Ovary (tissue), 10 donors: Measurements from ENCODE around the gene SEC24D. TPM values are rescaled to one million over a fixed set of nuclear protein-coding genes. Genes with fewer than 3 reads are reported as not detected.

Source experiments
- DNase-seq, 5 donors: peaks; one replicate each; pipeline ENCODE4 v3.0.0-alpha.2; 2019 to 2020
- H3K27ac ChIP-seq, 2 donors: fragments of 200-600 bp; one replicate each; pipeline versions ENCODE4 v1.5.1 to v1.8.0; 2019 to 2022
- H3K27me3 ChIP-seq: fragments of 200-600 bp; one replicate; pipeline ENCODE4 v1.8.0; 2022
- H3K36me3 ChIP-seq: fragments of 200-600 bp; sonication (generic); one replicate; pipeline ENCODE4 v1.5.1; 2019
- H3K4me1 ChIP-seq: one replicate; pipeline ENCODE4 v1.8.1; 2013; ENCODE audit warnings: mild to moderate bottlenecking, moderate library complexity; ENCODE audit not compliant: insufficient read depth
- H3K4me3 ChIP-seq: fragments of 200-600 bp; sonication (generic); one replicate; pipeline ENCODE4 v1.5.1; 2017
- H3K9me3 ChIP-seq, 2 donors: fragments of 200-600 bp in 1 of 2; sonication (generic) in 1 of 2; one replicate each; pipeline versions ENCODE4 v1.5.1 to v1.8.1; 2013 to 2019; ENCODE audit warnings: mild to moderate bottlenecking in 1 of 2, moderate library complexity in 1 of 2
- EP300 ChIP-seq: sonication (generic); formaldehyde crosslinking; IDR thresholded peaks from one replicate; pipeline ENCODE4 v1.6.1; 2017; ENCODE audit warnings: antibody characterized with exemption
- POLR2A ChIP-seq: fragments of 450-650 bp; IDR thresholded peaks from one replicate; pipeline ENCODE4 v1.6.1; 2017; ENCODE audit warnings: antibody characterized with exemption, mild to moderate bottlenecking, moderate library complexity
- WGBS, 3 donors: extraction: QIAGEN DNeasy Blood & Tissue Kit in 1 of 3; methylation state at CpG; one replicate each; pipeline versions ENCODE4 v1.1.5 to v1.1.7; 2013 to 2017; 5-methylcytosine and 5-hydroxymethylcytosine counted together
- intact Hi-C, 4 donors: fragments of 100-400 bp; cut with DNase I; formaldehyde crosslinking; loops; one replicate each; pipeline versions ENCODE4 v1.11.0 to v1.15.1; 2022 to 2023
- long read RNA-seq, 3 donors: library from polyadenylated mRNA in 2 of 3; unstranded in 2 of 3; transcript quantifications; one replicate each; pipeline ENCODE4 v2.0.0 and lab custom pipeline, GENCODE V29; 2021 to 2026
- polyA plus RNA-seq, 2 donors: library from polyadenylated mRNA; stranded (reverse); fragments of 200-250 nt in 1 of 2; fragments of 350-450 nt in 1 of 2; fragmentation: Illumina TruSeq in 1 of 2; extraction: RNeasy Lipid Tissue Mini Kit (QIAGEN cat#74804) in 1 of 2; gene quantifications; one replicate each; pipeline ENCODE4 v1.2.3, GENCODE V29; 2013 to 2014
- total RNA-seq, 7 donors: library from RNA; depleted of rRNA in 2 of 7; stranded (reverse); fragments of >200 nt in 2 of 7; fragmentation: NEBNext Ultra II Directional in 3 of 7; extraction: Animal tissue kit (Norgen Biotek cat#: 25700) in 3 of 7; gene quantifications; one replicate each; pipeline versions ENCODE4 v1.1.0 to v1.2.4, GENCODE V29; 2016 to 2023
- TF ChIP-seq, protein P1 (sequence below), 3 donors: fragments of 450-650 bp in 2 of 3; fragments of 200-600 bp in 1 of 3; IDR thresholded peaks; one replicate each; pipeline versions ENCODE4 v1.5.1 to v1.8.0; 2016 to 2022; ENCODE audit warnings: antibody characterized with exemption in 3 of 3, mild to moderate bottlenecking in 1 of 3
- donor health status: DM: no; HTN: no; CAD: no; lungs with moderate emphysema.
- donor health status: DM: no; HTN: no; CAD: no.
- donor health status: Bipolar disorder and iron deficiency.
- donor health status: DM: yes; HTN: yes; CAD: no.
- donor health status: DM: no; HTN: no; CAD: no.
- donor health status: DM: yes; HTN: yes; CAD: no.

SEC24D gene, protein sequence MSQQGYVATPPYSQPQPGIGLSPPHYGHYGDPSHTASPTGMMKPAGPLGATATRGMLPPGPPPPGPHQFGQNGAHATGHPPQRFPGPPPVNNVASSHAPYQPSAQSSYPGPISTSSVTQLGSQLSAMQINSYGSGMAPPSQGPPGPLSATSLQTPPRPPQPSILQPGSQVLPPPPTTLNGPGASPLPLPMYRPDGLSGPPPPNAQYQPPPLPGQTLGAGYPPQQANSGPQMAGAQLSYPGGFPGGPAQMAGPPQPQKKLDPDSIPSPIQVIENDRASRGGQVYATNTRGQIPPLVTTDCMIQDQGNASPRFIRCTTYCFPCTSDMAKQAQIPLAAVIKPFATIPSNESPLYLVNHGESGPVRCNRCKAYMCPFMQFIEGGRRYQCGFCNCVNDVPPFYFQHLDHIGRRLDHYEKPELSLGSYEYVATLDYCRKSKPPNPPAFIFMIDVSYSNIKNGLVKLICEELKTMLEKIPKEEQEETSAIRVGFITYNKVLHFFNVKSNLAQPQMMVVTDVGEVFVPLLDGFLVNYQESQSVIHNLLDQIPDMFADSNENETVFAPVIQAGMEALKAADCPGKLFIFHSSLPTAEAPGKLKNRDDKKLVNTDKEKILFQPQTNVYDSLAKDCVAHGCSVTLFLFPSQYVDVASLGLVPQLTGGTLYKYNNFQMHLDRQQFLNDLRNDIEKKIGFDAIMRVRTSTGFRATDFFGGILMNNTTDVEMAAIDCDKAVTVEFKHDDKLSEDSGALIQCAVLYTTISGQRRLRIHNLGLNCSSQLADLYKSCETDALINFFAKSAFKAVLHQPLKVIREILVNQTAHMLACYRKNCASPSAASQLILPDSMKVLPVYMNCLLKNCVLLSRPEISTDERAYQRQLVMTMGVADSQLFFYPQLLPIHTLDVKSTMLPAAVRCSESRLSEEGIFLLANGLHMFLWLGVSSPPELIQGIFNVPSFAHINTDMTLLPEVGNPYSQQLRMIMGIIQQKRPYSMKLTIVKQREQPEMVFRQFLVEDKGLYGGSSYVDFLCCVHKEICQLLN
- total RNA-seq (10 to 100 TPM; 25.2 to 53.0 (median 39.5) TPM), polyA plus RNA-seq (10 to 100 TPM; 15.4 to 36.4 TPM)
- long read RNA-seq, donor 1, full-length matches to known transcripts: 1 of 10 reads
- long read RNA-seq, donor 1, partial matches to known transcripts: 6 of 10 reads
- long read RNA-seq, donor 1, other reads (novel, unspliced or antisense): 3 of 10 reads
- long read RNA-seq, donor 2, full-length matches to known transcripts: 3 of 3 reads
- long read RNA-seq, donor 2, partial matches to known transcripts: 0 of 3 reads
- long read RNA-seq, donor 2, other reads (novel, unspliced or antisense): 0 of 3 reads
- long read RNA-seq, donor 3, full-length matches to known transcripts: 33 of 62 reads
- long read RNA-seq, donor 3, partial matches to known transcripts: 6 of 62 reads
- long read RNA-seq, donor 3, other reads (novel, unspliced or antisense): 23 of 62 reads

DNA sequence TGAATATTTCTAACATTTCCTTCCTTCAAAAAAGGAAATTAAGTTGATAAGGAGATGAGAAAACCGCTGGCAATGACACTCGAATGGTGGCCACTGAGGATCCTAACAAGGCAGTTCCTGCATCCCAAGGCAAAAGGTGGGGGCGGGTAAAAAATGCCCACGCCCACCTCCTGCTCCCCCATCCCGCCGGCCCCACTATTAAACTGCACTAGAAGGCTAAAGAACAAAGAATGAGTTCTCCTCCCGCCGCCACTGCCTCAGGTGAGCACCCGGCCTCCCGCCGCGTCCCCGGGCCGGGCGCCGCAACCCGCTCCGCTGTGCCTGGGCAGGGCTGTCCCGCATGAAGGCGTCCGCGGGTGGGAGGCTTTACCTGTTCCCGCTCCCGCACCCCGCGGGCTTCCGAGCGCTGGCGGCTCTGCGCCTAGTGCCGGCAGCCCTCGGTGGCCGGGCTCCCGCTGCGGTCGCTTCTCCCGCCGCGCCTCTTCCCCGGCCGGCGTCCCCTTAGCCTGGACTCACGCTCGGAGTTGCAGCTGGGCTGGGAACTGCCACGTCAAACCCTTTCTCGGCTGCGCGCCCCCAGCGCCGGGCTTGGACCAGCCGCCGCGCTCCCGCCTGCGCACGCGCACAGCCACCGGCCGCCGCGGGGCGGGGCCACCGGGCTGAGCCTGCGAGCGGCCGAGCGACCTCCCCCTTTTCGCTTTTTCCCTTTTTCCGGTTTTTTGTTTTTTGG lies at the start of gene SEC24D:
SEC24D (minus strand) TSS at position 556 of the 730 bp plus-strand sequence. CDS start 2,430 bp downstream, outside the sequence.
- intact Hi-C loops: loop anchor here in 2 of 4 donors (5.0 to 10.0 kb wide), 2 partner anchors 49 to 132 kb away; partner anchors contain the start of gene SYNPO2 (in 1 of the 2)
- Histone ChIP-seq H3K4me3 (peak within 1 kb of the TSS; percentile 84), H3K27ac (peak within 1 kb of the TSS; percentile 88 to 90), H3K27me3 (no peaks in the 10 kb centered on the region), H3K4me1 (peaks cover 1% of the 10 kb centered on the region), H3K9me3 (no peaks in the 10 kb centered on the region), H3K36me3 (no peaks in the 10 kb centered on the region)
- peak; percentile 86 to 94 (median 92) for DNase-seq
- TF ChIP-seq EP300 (no peak), POLR2A (peak; percentile 80)
- TF ChIP-seq, protein P1, sequence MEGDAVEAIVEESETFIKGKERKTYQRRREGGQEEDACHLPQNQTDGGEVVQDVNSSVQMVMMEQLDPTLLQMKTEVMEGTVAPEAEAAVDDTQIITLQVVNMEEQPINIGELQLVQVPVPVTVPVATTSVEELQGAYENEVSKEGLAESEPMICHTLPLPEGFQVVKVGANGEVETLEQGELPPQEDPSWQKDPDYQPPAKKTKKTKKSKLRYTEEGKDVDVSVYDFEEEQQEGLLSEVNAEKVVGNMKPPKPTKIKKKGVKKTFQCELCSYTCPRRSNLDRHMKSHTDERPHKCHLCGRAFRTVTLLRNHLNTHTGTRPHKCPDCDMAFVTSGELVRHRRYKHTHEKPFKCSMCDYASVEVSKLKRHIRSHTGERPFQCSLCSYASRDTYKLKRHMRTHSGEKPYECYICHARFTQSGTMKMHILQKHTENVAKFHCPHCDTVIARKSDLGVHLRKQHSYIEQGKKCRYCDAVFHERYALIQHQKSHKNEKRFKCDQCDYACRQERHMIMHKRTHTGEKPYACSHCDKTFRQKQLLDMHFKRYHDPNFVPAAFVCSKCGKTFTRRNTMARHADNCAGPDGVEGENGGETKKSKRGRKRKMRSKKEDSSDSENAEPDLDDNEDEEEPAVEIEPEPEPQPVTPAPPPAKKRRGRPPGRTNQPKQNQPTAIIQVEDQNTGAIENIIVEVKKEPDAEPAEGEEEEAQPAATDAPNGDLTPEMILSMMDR (IDR thresholded peaks at IDR 0.05): peak in 1 of 3 donors; percentile 18
- 0% methylated on average over 56 to 69 of the region's 69 CpGs for WGBS, 3 donors

DNA sequence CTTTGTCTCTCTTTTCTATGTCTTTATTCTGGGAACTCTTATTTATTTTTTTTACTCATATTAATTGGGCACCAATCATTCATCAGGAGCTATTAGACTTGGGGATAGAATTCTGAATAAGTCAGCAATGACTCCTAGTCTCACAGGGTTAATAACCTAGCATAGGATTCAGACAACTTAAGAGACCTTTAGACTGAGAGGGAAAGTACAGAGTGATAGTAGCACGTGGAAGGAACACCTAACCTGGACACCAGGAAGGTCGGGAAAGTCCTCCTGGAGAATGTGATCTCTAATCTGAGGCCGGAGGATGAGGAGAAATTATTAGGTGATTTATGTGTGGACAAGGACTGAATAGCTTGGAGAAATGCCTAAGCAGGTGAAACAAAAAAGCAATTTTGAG lies 48.8 kb upstream of the SEC24D start:
- H3K9me3 ChIP-seq: no peaks in the 10 kb centered on the region
- no peaks in the 10 kb centered on the region for H3K4me1 ChIP-seq
- H3K36me3 ChIP-seq: no peaks in the 10 kb centered on the region
- H3K4me3 ChIP-seq: no peak overlapping the region
- H3K27ac ChIP-seq: no peak overlapping the region
- WGBS, 3 donors: 93 to 95% (median 94%) methylated on average over 3 of the region's 3 CpGs
- TF ChIP-seq POLR2A (no peak), EP300 (no peak)
- TF ChIP-seq, protein P1 (IDR thresholded peaks at IDR 0.05): no peak
- intact Hi-C loops: loop anchor here (10.0 kb wide), 3 partner anchors 50 to 140 kb away; partner anchors contain the start of gene SEC24D (in 1 of the 4)
- no peak for DNase-seq
- no peaks in the 10 kb centered on the region for H3K27me3 ChIP-seq

DNA sequence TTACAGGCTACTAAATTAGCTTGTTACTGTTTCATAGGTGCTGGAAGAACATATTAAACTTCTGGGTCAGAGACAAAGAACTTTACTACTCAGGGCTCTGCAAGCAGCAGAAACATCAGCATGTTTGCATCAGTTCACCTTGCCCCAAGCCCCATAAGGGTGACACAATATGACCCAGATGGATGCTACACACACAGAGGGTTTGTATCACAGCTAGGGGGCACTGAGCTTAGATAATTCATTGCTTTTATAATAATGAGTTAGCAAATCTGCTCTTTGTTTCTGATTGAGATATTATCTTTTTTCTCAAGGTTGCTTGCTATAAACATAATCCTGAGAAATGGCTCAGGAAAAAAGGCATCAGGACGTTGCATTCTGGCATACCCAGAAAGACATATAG lies 47.9 kb upstream of the SEC24D start:
- no peak overlapping the region for H3K27ac ChIP-seq
- H3K9me3 ChIP-seq: no peaks in the 10 kb centered on the region
- H3K4me3 ChIP-seq: no peak overlapping the region
- H3K27me3 ChIP-seq: no peaks in the 10 kb centered on the region
- TF ChIP-seq POLR2A: no peak
- TF ChIP-seq, protein P1 (IDR thresholded peaks at IDR 0.05): no peak
- intact Hi-C loops: loop anchor here (10.0 kb wide), 3 partner anchors 49 to 139 kb away; partner anchors contain the start of gene SEC24D (in 1 of the 4)
- H3K4me1 ChIP-seq: no peaks in the 10 kb centered on the region
- no peak for DNase-seq
- WGBS, 3 donors: 57 to 76% (median 64%) methylated on average over 1 of the region's 1 CpG
- no peaks in the 10 kb centered on the region for H3K36me3 ChIP-seq
